Trophoblast cell (in vitro differentiated cells and primary cell): Measurements from ENCODE around the gene LONP1.

Source experiments
- DNase-seq, 2 donors: peaks; one replicate each; pipeline ENCODE4 v3.0.0-alpha.2; 2016
- H2AFZ ChIP-seq: 2 replicates; pipeline ENCODE4 v1.6.1; 2013; ENCODE audit warnings: low read length, moderate library complexity, mild to moderate bottlenecking; ENCODE audit not compliant: insufficient read depth, poor library complexity
- H2AK5ac ChIP-seq: 2 replicates; pipeline ENCODE4 v1.6.1; 2013; ENCODE audit warnings: mild to moderate bottlenecking, low read length
- H2BK120ac ChIP-seq: 2 replicates; pipeline ENCODE4 v1.6.1; 2013; ENCODE audit warnings: low read length, mild to moderate bottlenecking, moderate library complexity; ENCODE audit not compliant: insufficient read depth, poor library complexity
- H2BK12ac ChIP-seq: 2 replicates; pipeline ENCODE4 v1.6.1; 2013; ENCODE audit warnings: mild to moderate bottlenecking, low read length, moderate library complexity
- H2BK5ac ChIP-seq: 2 replicates; pipeline ENCODE4 v1.6.1; 2013; ENCODE audit warnings: low read length, low read depth, moderate library complexity, mild to moderate bottlenecking; ENCODE audit not compliant: poor library complexity
- H3K14ac ChIP-seq: 2 replicates; pipeline ENCODE4 v1.6.1; 2013; ENCODE audit warnings: mild to moderate bottlenecking, low read length
- H3K18ac ChIP-seq: 2 replicates; pipeline ENCODE4 v1.6.1; 2013; ENCODE audit warnings: mild to moderate bottlenecking, low read length
- H3K23ac ChIP-seq: 2 replicates; pipeline ENCODE4 v1.6.1; 2013; ENCODE audit warnings: low read length
- H3K27ac ChIP-seq: 2 replicates; pipeline ENCODE4 v1.5.1; 2013; ENCODE audit warnings: low read depth, mild to moderate bottlenecking, inconsistent platforms, low read length, moderate library complexity
- H3K27me3 ChIP-seq: 2 replicates; pipeline ENCODE4 v1.6.1; 2013; ENCODE audit warnings: inconsistent platforms, mild to moderate bottlenecking, low read length, moderate library complexity; ENCODE audit not compliant: insufficient read depth
- H3K36me3 ChIP-seq, 2 experiments: 1 replicate in 1 of 2; 2 replicates in 1 of 2; pipeline ENCODE4 v1.6.1; 2013; ENCODE audit warnings: low read length in 2 of 2, mild to moderate bottlenecking in 2 of 2, moderate library complexity in 1 of 2; ENCODE audit not compliant: insufficient read depth in 2 of 2, control insufficient read depth in 1 of 2
- H3K4ac ChIP-seq: 2 replicates; pipeline ENCODE4 v1.6.1; 2013; ENCODE audit warnings: low read depth, mild to moderate bottlenecking, low read length, moderate library complexity
- H3K4me1 ChIP-seq, 2 experiments: 1 replicate in 1 of 2; 2 replicates in 1 of 2; pipeline ENCODE4 v1.6.1; 2013; ENCODE audit warnings: low read length in 2 of 2, mild to moderate bottlenecking in 2 of 2, moderate library complexity in 1 of 2; ENCODE audit not compliant: insufficient read depth in 2 of 2, control insufficient read depth in 1 of 2
- H3K4me2 ChIP-seq: 2 replicates; pipeline ENCODE4 v1.6.1; 2013; ENCODE audit warnings: inconsistent platforms, mild to moderate bottlenecking, low read length, moderate library complexity
- H3K4me3 ChIP-seq: 2 replicates; pipeline ENCODE4 v1.5.1; 2013; ENCODE audit warnings: mild to moderate bottlenecking, low read depth, low read length, inconsistent platforms
- H3K79me1 ChIP-seq: one replicate; pipeline ENCODE4 v1.6.1; 2013; ENCODE audit warnings: low read length
- H3K79me2 ChIP-seq: 2 replicates; pipeline ENCODE4 v1.6.1; 2013; ENCODE audit warnings: low read length, mild to moderate bottlenecking; ENCODE audit not compliant: control insufficient read depth, insufficient read depth, poor library complexity
- H3K9ac ChIP-seq: 2 replicates; pipeline ENCODE4 v1.6.1; 2013; ENCODE audit warnings: mild to moderate bottlenecking, low read length
- H3K9me3 ChIP-seq: 2 replicates; pipeline ENCODE4 v1.6.1; 2013; ENCODE audit warnings: low read depth, mild to moderate bottlenecking, control low read depth, inconsistent platforms, low read length; ENCODE audit not compliant: insufficient read depth
- H4K12ac ChIP-seq: 2 replicates; pipeline ENCODE4 v1.6.1; 2013; ENCODE audit warnings: low read depth, mild to moderate bottlenecking, low read length, moderate library complexity
- H4K8ac ChIP-seq: 2 replicates; pipeline ENCODE4 v1.6.1; 2013; ENCODE audit warnings: low read depth, mild to moderate bottlenecking, low read length, moderate library complexity
- H4K91ac ChIP-seq: one replicate; pipeline ENCODE4 v1.6.1; 2013; ENCODE audit warnings: low read depth, mild to moderate bottlenecking, low read length, moderate library complexity
- WGBS: extraction: QIAGEN DNeasy Blood & Tissue Kit; methylation state at CpG from one replicate; pipeline ENCODE4 v1.1.7; 2013; ENCODE audit warnings: missing lambda C conversion rate; ENCODE audit not compliant: insufficient read length, insufficient coverage; ENCODE audit errors: extremely low coverage; 5-methylcytosine and 5-hydroxymethylcytosine counted together

The LONP1 gene

GRCh38 chr19:5727453-5728050, 7.6 kb upstream of the LONP1 start:
- Histone ChIP-seq H3K4ac (no peak overlapping the region), H3K4me2 (no peak overlapping the region), H3K9me3 (no peaks in the 10 kb centered on the region), H3K14ac (no peak overlapping the region), H2BK5ac (no peak overlapping the region), H3K79me1 (no peaks in the 10 kb centered on the region), H3K4me1 (no peaks in the 10 kb centered on the region), H4K8ac (no peak overlapping the region), H2AFZ (no peak overlapping the region), H2BK12ac (no peak overlapping the region), H3K27me3 (no peaks in the 10 kb centered on the region), H4K91ac (no peak overlapping the region), H4K12ac (no peak overlapping the region), H2BK120ac (no peak overlapping the region), H3K9ac (no peak overlapping the region), H3K18ac (no peak overlapping the region), H3K27ac (no peak overlapping the region), H3K36me3 (no peaks in the 10 kb centered on the region), H3K4me3 (no peak overlapping the region), H2AK5ac (no peak overlapping the region), H3K79me2 (no peaks in the 10 kb centered on the region), H3K23ac (no peak overlapping the region)
- WGBS = no CpG with 5 or more reads among the region's 4 CpGs
- DNase-seq = peak; percentile 95 to 96

GRCh38 chr19:5719274-5719960, 529 bp downstream of the LONP1 start:
- no CpG with 5 or more reads among the region's 58 CpGs for WGBS
- Histone ChIP-seq H3K36me3 (peaks cover 5% of the 10 kb centered on the region in 2 experiments), H3K9me3 (no peaks in the 10 kb centered on the region), H4K12ac (peak overlapping the region; percentile 85), H3K23ac (no peak overlapping the region), H3K4ac (peak overlapping the region; percentile 87), H3K18ac (peak overlapping the region; percentile 56), H3K4me3 (peak overlapping the region; percentile 97), H4K8ac (peak overlapping the region; percentile 95), H2BK5ac (peak overlapping the region; percentile 62), H3K9ac (peak overlapping the region; percentile 53), H3K14ac (peak overlapping the region; percentile 62), H2AFZ (peak overlapping the region; percentile 90), H2BK12ac (no peak overlapping the region), H3K4me1 (peaks cover 0 to 7% of the 10 kb centered on the region in 2 experiments), H2AK5ac (peak overlapping the region; percentile 66), H4K91ac (peak overlapping the region; percentile 86), H3K79me1 (peaks cover 9% of the 10 kb centered on the region), H3K79me2 (peaks cover 20% of the 10 kb centered on the region), H3K4me2 (peak overlapping the region; percentile 93), H2BK120ac (peak overlapping the region; percentile 70), H3K27me3 (no peaks in the 10 kb centered on the region), H3K27ac (peak overlapping the region; percentile 74)
- DNase-seq = peak; percentile 83 to 87

- H3K79me2 ChIP-seq = peaks cover 20% of the 10 kb centered on the region
- H3K4me2 ChIP-seq = peak overlapping the region; percentile 93
- peaks cover 9% of the 10 kb centered on the region for H3K79me1 ChIP-seq
- H3K18ac ChIP-seq = no peak overlapping the region
- peak overlapping the region; percentile 45 for H3K27ac ChIP-seq
- H4K8ac ChIP-seq = no peak overlapping the region
- H2AFZ ChIP-seq = no peak overlapping the region
- no peak overlapping the region for H2AK5ac ChIP-seq
- DNase-seq = peak; percentile 20 to 41
- no peak overlapping the region for H2BK5ac ChIP-seq
- peaks cover 8 to 9% of the 10 kb centered on the region in 2 experiments for H3K36me3 ChIP-seq
- H3K4me3 ChIP-seq = peak overlapping the region; percentile 97
- peak overlapping the region; percentile 87 for H3K4ac ChIP-seq
- no peak overlapping the region for H3K9ac ChIP-seq
- H3K27me3 ChIP-seq = no peaks in the 10 kb centered on the region
- no peak overlapping the region for H2BK12ac ChIP-seq
- H2BK120ac ChIP-seq = peak overlapping the region; percentile 43
- H3K4me1 ChIP-seq = peaks cover 0 to 7% of the 10 kb centered on the region in 2 experiments
- no CpG with 5 or more reads among the region's 11 CpGs for WGBS
- H3K14ac ChIP-seq = peak overlapping the region; percentile 11
- H3K23ac ChIP-seq = no peak overlapping the region
- no peak overlapping the region for H4K12ac ChIP-seq
- no peaks in the 10 kb centered on the region for H3K9me3 ChIP-seq
- no peak overlapping the region for H4K91ac ChIP-seq
Measured at GRCh38 chr19:5718579-5719273, 1.2 kb downstream of the LONP1 start.

- Histone ChIP-seq H3K79me2 (peaks cover 20% of the 10 kb centered on the region), H3K4me3 (no peak overlapping the region), H4K91ac (no peak overlapping the region), H3K4me1 (peaks cover 0 to 7% of the 10 kb centered on the region in 2 experiments), H3K18ac (no peak overlapping the region), H3K4ac (peak overlapping the region; percentile 82), H2AFZ (no peak overlapping the region), H2AK5ac (no peak overlapping the region), H3K14ac (no peak overlapping the region), H3K79me1 (peaks cover 9% of the 10 kb centered on the region), H3K36me3 (peaks cover 13 to 15% of the 10 kb centered on the region in 2 experiments), H3K27me3 (no peaks in the 10 kb centered on the region), H3K27ac (no peak overlapping the region), H4K12ac (no peak overlapping the region), H4K8ac (no peak overlapping the region), H2BK12ac (no peak overlapping the region), H3K23ac (no peak overlapping the region), H2BK120ac (peak overlapping the region; percentile 43), H3K9ac (no peak overlapping the region), H3K4me2 (peak overlapping the region; percentile 93), H2BK5ac (no peak overlapping the region), H3K9me3 (no peaks in the 10 kb centered on the region)
- no CpG with 5 or more reads among the region's 14 CpGs for WGBS
- no peak for DNase-seq
Measured at GRCh38 chr19:5718037-5718578, 1.8 kb downstream of the LONP1 start.
